Mesendoderm (in vitro differentiated cells): ENCODE results near the gene BABAM2.

ENCODE experiments used
- DNase-seq: peaks from one replicate; pipeline ENCODE4 v3.0.0; 2013
- H2AK5ac ChIP-seq: 2 replicates; pipeline ENCODE4 v1.6.1; 2013; ENCODE audit warnings: low read length, inconsistent platforms
- H2BK120ac ChIP-seq: 2 replicates; pipeline ENCODE4 v1.6.1; 2013; ENCODE audit warnings: low read depth, mild to moderate bottlenecking, low read length, moderate library complexity, mixed read lengths
- H2BK15ac ChIP-seq: replicated peaks from 2 replicates; pipeline ENCODE4 v1.6.1; 2013; ENCODE audit warnings: low read depth, mild to moderate bottlenecking, moderate library complexity
- H2BK5ac ChIP-seq: 2 replicates; pipeline ENCODE4 v1.6.1; 2013; ENCODE audit warnings: low read length, inconsistent platforms
- H3K18ac ChIP-seq: 2 replicates; pipeline ENCODE4 v1.6.1; 2013; ENCODE audit warnings: mild to moderate bottlenecking, low read length, mixed read lengths
- H3K23ac ChIP-seq: one replicate; pipeline ENCODE4 v1.6.1; 2013; ENCODE audit warnings: low read length
- H3K27ac ChIP-seq: 2 replicates; pipeline ENCODE4 v1.5.1; 2013; ENCODE audit warnings: low read depth, mild to moderate bottlenecking, inconsistent platforms, low read length, moderate library complexity
- H3K27me3 ChIP-seq: 2 replicates; pipeline ENCODE4 v1.6.1; 2013; ENCODE audit warnings: low read length, control low read depth, mild to moderate bottlenecking, inconsistent platforms; ENCODE audit not compliant: insufficient read depth, poor library complexity
- H3K36me3 ChIP-seq: 2 replicates; pipeline ENCODE4 v1.6.1; 2013; ENCODE audit warnings: low read length, inconsistent platforms; ENCODE audit not compliant: control insufficient read depth, insufficient read depth
- H3K4ac ChIP-seq: one replicate; pipeline ENCODE4 v1.6.1; 2013; ENCODE audit warnings: low read depth, mild to moderate bottlenecking, low read length, moderate library complexity
- H3K4me1 ChIP-seq: 2 replicates; pipeline ENCODE4 v1.6.1; 2013; ENCODE audit warnings: low read depth, low read length, inconsistent platforms; ENCODE audit not compliant: control insufficient read depth
- H3K4me2 ChIP-seq: 2 replicates; pipeline ENCODE4 v1.6.1; 2013; ENCODE audit warnings: low read length
- H3K4me3 ChIP-seq: 2 replicates; pipeline ENCODE4 v1.5.1; 2013; ENCODE audit warnings: mild to moderate bottlenecking, low read length
- H3K56ac ChIP-seq: one replicate; pipeline ENCODE4 v1.6.1; 2013; ENCODE audit warnings: low read length
- H3K79me1 ChIP-seq: 2 replicates; pipeline ENCODE4 v1.6.1; 2013; ENCODE audit warnings: low read length, inconsistent platforms
- H3K79me2 ChIP-seq: 2 replicates; pipeline ENCODE4 v1.6.1; 2013; ENCODE audit warnings: mild to moderate bottlenecking, low read length; ENCODE audit not compliant: control insufficient read depth, insufficient read depth
- H3K9ac ChIP-seq: 2 replicates; pipeline ENCODE4 v1.6.1; 2013; ENCODE audit warnings: low read length, inconsistent platforms
- H4K5ac ChIP-seq: one replicate; pipeline ENCODE4 v1.6.1; 2013; ENCODE audit warnings: low read length
- H4K8ac ChIP-seq: one replicate; pipeline ENCODE4 v1.6.1; 2013; ENCODE audit warnings: low read depth, mild to moderate bottlenecking, control low read depth, low read length, moderate library complexity
- WGBS: extraction: QIAGEN DNeasy Blood & Tissue Kit; methylation state at CpG from one replicate; pipeline ENCODE4 v1.1.7; 2013; ENCODE audit warnings: low lambda C conversion rate, missing lambda C conversion rate; ENCODE audit not compliant: insufficient coverage; ENCODE audit errors: extremely low coverage; 5-methylcytosine and 5-hydroxymethylcytosine counted together

BABAM2 gene

DNA sequence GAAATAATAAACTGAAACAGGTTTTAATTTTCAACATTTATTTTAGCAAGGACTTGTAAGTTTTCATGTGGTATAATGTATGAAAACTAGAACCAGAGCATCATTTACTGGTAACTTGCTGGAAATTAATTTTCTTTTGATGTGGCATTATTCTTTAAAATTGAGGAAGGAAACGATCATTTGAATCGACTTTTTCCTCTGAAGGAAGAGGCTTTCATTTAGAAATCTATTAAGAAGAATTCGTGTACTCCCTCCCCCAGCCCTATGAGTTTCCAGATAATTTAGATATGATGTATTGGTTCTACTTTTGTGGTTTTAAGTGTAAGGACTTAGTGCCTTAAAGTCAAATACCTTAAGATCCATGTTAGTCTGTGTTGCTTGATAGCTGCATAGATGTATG is 2.5 kb downstream of the BABAM2 start:
- WGBS: no CpG with 5 or more reads among the region's 3 CpGs
- Histone ChIP-seq H2AK5ac (no peak overlapping the region), H3K4ac (no peak overlapping the region), H2BK15ac (no peak overlapping the region), H3K4me2 (no peak overlapping the region), H3K27me3 (no peaks in the 10 kb centered on the region), H3K36me3 (no peaks in the 10 kb centered on the region), H3K4me1 (no peaks in the 10 kb centered on the region), H3K79me1 (peaks cover 1% of the 10 kb centered on the region), H3K9ac (no peak overlapping the region), H3K18ac (no peak overlapping the region), H3K4me3 (no peak overlapping the region), H2BK5ac (no peak overlapping the region), H3K56ac (no peak overlapping the region), H4K5ac (no peak overlapping the region), H3K27ac (no peak overlapping the region), H3K23ac (no peak overlapping the region), H2BK120ac (no peak overlapping the region), H3K79me2 (no peaks in the 10 kb centered on the region), H4K8ac (no peak overlapping the region)
- no peak for DNase-seq

DNA sequence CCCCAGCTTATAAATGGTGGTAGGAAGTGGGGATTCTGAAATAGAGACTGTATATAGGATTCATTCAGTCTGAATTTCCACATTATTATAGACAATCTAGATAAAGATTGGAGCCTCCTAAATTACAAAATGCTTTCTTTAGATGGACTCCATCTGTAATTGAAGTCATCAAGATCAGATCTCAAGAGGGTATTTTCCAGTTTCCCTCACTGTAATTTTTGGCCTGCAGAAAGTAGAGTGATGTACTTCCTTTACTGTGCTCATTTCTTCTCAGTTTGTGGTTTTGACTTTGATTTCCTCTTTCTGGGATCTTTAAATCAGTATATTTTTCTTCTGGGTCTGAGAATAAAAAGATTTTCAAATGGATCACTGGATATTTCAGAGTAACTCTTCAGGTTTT is 7.2 kb downstream of the BABAM2 start:
- H3K79me2 ChIP-seq: no peaks in the 10 kb centered on the region
- no peak overlapping the region for H3K4me2 ChIP-seq
- H3K27ac ChIP-seq: no peak overlapping the region
- H2AK5ac ChIP-seq: no peak overlapping the region
- H3K23ac ChIP-seq: no peak overlapping the region
- H3K79me1 ChIP-seq: no peaks in the 10 kb centered on the region
- H3K56ac ChIP-seq: no peak overlapping the region
- H2BK15ac ChIP-seq: no peak overlapping the region
- no peak overlapping the region for H4K8ac ChIP-seq
- H2BK5ac ChIP-seq: no peak overlapping the region
- no peak overlapping the region for H3K9ac ChIP-seq
- no peak overlapping the region for H4K5ac ChIP-seq
- no peak for DNase-seq
- no peak overlapping the region for H3K4me3 ChIP-seq
- no peak overlapping the region for H3K4ac ChIP-seq
- no peaks in the 10 kb centered on the region for H3K36me3 ChIP-seq
- H3K4me1 ChIP-seq: no peaks in the 10 kb centered on the region
- H2BK120ac ChIP-seq: no peak overlapping the region
- H3K27me3 ChIP-seq: no peaks in the 10 kb centered on the region
- H3K18ac ChIP-seq: no peak overlapping the region

DNA sequence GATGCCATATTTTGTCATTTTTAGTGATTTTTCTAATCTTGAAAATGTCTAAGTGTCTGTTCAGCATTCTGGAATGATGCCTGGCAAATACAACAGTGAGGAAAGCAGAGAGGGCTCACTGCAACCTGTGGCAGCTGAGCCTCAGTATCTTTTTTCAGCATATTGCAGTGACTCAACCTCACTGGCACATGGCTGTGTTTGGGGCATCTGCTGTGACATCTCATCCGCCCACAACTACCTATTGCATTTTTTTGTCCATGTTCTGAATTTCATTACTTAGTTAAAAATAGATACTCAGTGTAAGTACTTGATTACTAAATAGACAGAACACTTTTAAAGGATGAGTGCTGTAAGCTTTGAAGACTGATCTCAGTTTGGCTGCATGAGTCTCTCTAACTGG is 10.7 kb downstream of the BABAM2 start:
- H3K79me1 ChIP-seq: no peaks in the 10 kb centered on the region
- H3K79me2 ChIP-seq: no peaks in the 10 kb centered on the region
- H3K27me3 ChIP-seq: no peaks in the 10 kb centered on the region
- no CpG with 5 or more reads among the region's 1 CpG for WGBS
- no peaks in the 10 kb centered on the region for H3K36me3 ChIP-seq
- no peak overlapping the region for H3K18ac ChIP-seq
- H3K4ac ChIP-seq: no peak overlapping the region
- H2BK120ac ChIP-seq: no peak overlapping the region
- no peak overlapping the region for H3K23ac ChIP-seq
- no peak overlapping the region for H3K9ac ChIP-seq
- H3K4me1 ChIP-seq: no peaks in the 10 kb centered on the region
- H3K56ac ChIP-seq: no peak overlapping the region
- H3K4me2 ChIP-seq: no peak overlapping the region
- H3K4me3 ChIP-seq: no peak overlapping the region
- no peak overlapping the region for H2BK15ac ChIP-seq
- no peak overlapping the region for H2AK5ac ChIP-seq
- H4K8ac ChIP-seq: no peak overlapping the region
- H3K27ac ChIP-seq: no peak overlapping the region
- DNase-seq: no peak
- no peak overlapping the region for H4K5ac ChIP-seq
- H2BK5ac ChIP-seq: no peak overlapping the region

DNA sequence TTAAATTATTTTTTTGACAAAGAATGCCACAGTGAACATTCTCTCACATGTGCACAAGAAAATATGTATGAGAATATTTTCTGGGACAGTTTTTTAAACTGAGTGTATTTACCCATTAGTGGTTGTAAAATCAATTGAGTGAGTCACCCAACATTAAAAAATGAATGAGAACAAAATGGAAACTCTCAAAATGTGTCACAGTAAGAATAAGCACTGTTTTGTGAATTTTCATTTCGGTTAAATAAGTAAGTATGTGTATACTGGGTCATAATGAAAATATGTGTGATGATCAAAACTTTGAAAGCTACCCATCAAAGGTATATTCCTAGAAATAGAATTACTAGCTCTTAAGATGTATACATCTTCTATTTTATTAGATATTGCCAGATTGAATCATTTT is 11.6 kb downstream of the BABAM2 start:
- no CpG with 5 or more reads among the region's 1 CpG for WGBS

DNA sequence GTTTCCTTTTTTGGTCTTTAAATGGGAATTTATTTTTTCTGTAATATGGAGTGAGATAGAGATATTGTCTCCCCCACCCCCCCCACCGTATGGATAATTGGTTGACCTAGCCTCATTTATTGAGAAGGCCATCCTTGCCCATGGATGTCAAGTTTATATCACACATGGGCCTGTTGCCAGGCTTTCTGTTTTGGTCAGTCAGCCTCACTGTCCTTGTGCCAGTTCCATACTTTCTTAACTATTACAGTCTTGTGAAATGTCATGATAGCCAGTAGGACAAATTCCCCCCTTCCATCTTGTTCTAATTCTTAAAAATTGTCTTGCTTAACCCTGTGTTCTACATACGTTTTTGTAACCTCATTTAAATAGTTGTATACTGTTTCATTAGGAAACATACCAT is 12.5 kb downstream of the BABAM2 start:
- H3K9ac ChIP-seq: no peak overlapping the region
- H3K4me3 ChIP-seq: no peak overlapping the region
- H3K27me3 ChIP-seq: no peaks in the 10 kb centered on the region
- H2BK15ac ChIP-seq: no peak overlapping the region
- no peak overlapping the region for H3K56ac ChIP-seq
- H3K36me3 ChIP-seq: no peaks in the 10 kb centered on the region
- H3K79me2 ChIP-seq: no peaks in the 10 kb centered on the region
- no peak overlapping the region for H2BK5ac ChIP-seq
- H3K79me1 ChIP-seq: no peaks in the 10 kb centered on the region
- no peak overlapping the region for H3K23ac ChIP-seq
- no peak overlapping the region for H2AK5ac ChIP-seq
- H3K4me2 ChIP-seq: no peak overlapping the region
- no peak overlapping the region for H2BK120ac ChIP-seq
- H4K5ac ChIP-seq: no peak overlapping the region
- no peak overlapping the region for H3K18ac ChIP-seq
- no peaks in the 10 kb centered on the region for H3K4me1 ChIP-seq
- no CpG with 5 or more reads among the region's 2 CpGs for WGBS
- no peak overlapping the region for H3K4ac ChIP-seq
- no peak overlapping the region for H3K27ac ChIP-seq
- H4K8ac ChIP-seq: no peak overlapping the region
- DNase-seq: no peak

More for the DNA sequence above, 11.6 kb downstream of the BABAM2 start:
- H3K4ac ChIP-seq: no peak overlapping the region
- no peak overlapping the region for H3K18ac ChIP-seq
- no peak overlapping the region for H3K56ac ChIP-seq
- H3K79me2 ChIP-seq: no peaks in the 10 kb centered on the region
- no peaks in the 10 kb centered on the region for H3K4me1 ChIP-seq
- no peak for DNase-seq
- no peak overlapping the region for H3K23ac ChIP-seq
- no peak overlapping the region for H3K4me2 ChIP-seq
- no peaks in the 10 kb centered on the region for H3K36me3 ChIP-seq
- no peak overlapping the region for H2BK5ac ChIP-seq
- no peak overlapping the region for H3K4me3 ChIP-seq
- H2BK15ac ChIP-seq: no peak overlapping the region
- no peak overlapping the region for H2BK120ac ChIP-seq
- H3K27ac ChIP-seq: no peak overlapping the region
- H3K9ac ChIP-seq: no peak overlapping the region
- no peak overlapping the region for H2AK5ac ChIP-seq
- no peak overlapping the region for H4K8ac ChIP-seq
- no peaks in the 10 kb centered on the region for H3K79me1 ChIP-seq
- H4K5ac ChIP-seq: no peak overlapping the region
- no peaks in the 10 kb centered on the region for H3K27me3 ChIP-seq

DNA sequence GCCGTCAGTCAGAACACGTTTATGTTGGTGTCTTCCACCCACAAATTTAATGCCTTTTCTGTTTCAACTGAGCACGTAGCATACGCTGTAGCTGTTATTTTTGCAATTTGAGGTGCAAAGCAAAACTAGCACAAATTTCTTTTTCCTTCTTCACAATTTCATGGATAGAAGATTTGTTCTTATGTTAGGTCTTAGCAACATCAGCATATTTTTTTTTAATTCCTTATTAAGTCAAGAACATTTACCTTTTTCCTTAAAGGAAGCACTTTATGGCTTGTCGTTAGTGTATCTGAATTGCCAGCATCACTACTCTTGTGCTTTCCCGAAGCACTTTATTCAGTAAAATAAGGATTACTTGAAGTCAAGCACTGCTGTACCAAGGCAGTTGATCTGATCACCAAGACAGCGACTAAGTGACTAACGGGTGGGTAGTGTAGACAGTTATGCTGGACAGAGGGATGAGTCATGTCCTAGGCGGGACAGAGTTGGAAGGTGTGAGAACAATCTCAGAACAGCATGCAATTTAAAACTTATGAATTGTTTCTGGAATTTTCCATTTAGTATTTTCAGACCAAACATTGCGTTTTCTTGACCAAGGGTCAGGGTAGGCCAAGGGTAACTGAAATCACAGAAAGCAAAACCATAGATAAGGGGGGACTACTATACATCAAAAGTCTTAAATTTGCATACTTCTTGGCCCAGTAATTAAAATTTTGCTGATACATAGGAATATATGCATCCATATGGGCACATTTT is 13.3 kb downstream of the BABAM2 start:
- no peaks in the 10 kb centered on the region for H3K27me3 ChIP-seq
- H3K27ac ChIP-seq: no peak overlapping the region
- H3K36me3 ChIP-seq: no peaks in the 10 kb centered on the region
- no CpG with 5 or more reads among the region's 10 CpGs for WGBS
- no peak overlapping the region for H4K8ac ChIP-seq
- no peak overlapping the region for H2BK120ac ChIP-seq
- H3K23ac ChIP-seq: no peak overlapping the region
- no peak overlapping the region for H2BK15ac ChIP-seq
- no peaks in the 10 kb centered on the region for H3K79me1 ChIP-seq
- no peaks in the 10 kb centered on the region for H3K79me2 ChIP-seq
- no peak overlapping the region for H3K4me3 ChIP-seq
- no peak overlapping the region for H4K5ac ChIP-seq
- no peak overlapping the region for H3K9ac ChIP-seq
- H3K18ac ChIP-seq: no peak overlapping the region
- H3K4me2 ChIP-seq: no peak overlapping the region
- no peak overlapping the region for H3K56ac ChIP-seq
- no peaks in the 10 kb centered on the region for H3K4me1 ChIP-seq
- H2BK5ac ChIP-seq: no peak overlapping the region
- H3K4ac ChIP-seq: no peak overlapping the region
- no peak for DNase-seq
- H2AK5ac ChIP-seq: no peak overlapping the region
